Gastroesophageal sphincter (tissue), 3 donors: ENCODE data around the gene HCAR3.

ENCODE experiments used
- CTCF ChIP-seq, 4 experiments: fragments of 200-600 bp in 2 of 4; fragments of 450-650 bp in 2 of 4; sonication (generic) in 1 of 4; IDR thresholded peaks; one replicate each; pipeline ENCODE4 v1.5.1; 2017 to 2019; ENCODE audit warnings: antibody characterized with exemption in 4 of 4, mild to moderate bottlenecking in 2 of 4, moderate library complexity in 2 of 4
- POLR2A ChIP-seq, 2 donors: fragments of 450-650 bp; IDR thresholded peaks; one replicate each; pipeline ENCODE4 v1.6.1; 2017; ENCODE audit warnings: antibody characterized with exemption in 2 of 2, mild to moderate bottlenecking in 2 of 2, moderate library complexity in 1 of 2
- POLR2AphosphoS5 ChIP-seq: sonication (generic); formaldehyde crosslinking; IDR thresholded peaks from one replicate; pipeline ENCODE4 v1.6.1; 2017; ENCODE audit warnings: antibody characterized with exemption

GRCh38 chr12:122729583-122730214 is 13.1 kb upstream of the HCAR3 start:
- TF ChIP-seq POLR2A (IDR thresholded peaks at IDR 0.05) (no peak), CTCF (IDR thresholded peaks at IDR 0.05) (no peak), POLR2AphosphoS5 (no peak)
